K562 (cell line): ENCODE measurements around the gene IRAK3. TPM values are rescaled to one million over a fixed set of nuclear protein-coding genes. Genes with fewer than 3 reads are reported as not detected.

Experiments used
- ATAC-seq: fragments of 200-7000 bp; cut with Tn5 transposase; 3 replicates; pipeline ENCODE4 v1.9.1; 2020; ENCODE audit warnings: moderate library complexity
- BruUV-seq: library from RNA; stranded (reverse); fragments of 400-500 nt; replicated peaks from 2 replicates; lab custom pipeline; 2021; lab: Mats Ljungman, UMichigan
- CTCF ChIA-PET: fragments of 300-600 bp; formaldehyde crosslinking; extraction: SDS; loops from one replicate; lab custom pipeline; 2021; ENCODE audit warnings: low intra/inter-chr PET ratio; lab: Yijun Ruan, JAX
- POLR2A ChIA-PET: fragments of 300-600, 350-650 bp; sonication (Branson Sonifier 250); formaldehyde crosslinking; extraction: SDS; loops from one replicate; lab custom pipeline; 2021; ENCODE audit warnings: antibody characterized with exemption, inconsistent platforms; lab: Yijun Ruan, JAX
- DNase-seq, 4 experiments: peaks; one replicate each; pipeline versions ENCODE4 v3.0.0 to v3.0.0-alpha.2; 2011 to 2018; ENCODE audit warnings: low spot score in 3 of 4, mixed read lengths in 3 of 4; ENCODE audit errors: extremely low read depth in 1 of 4
- FAIRE-seq: peaks from 2 replicates; lab custom pipeline; 2011; peaks lifted over from hg19 to GRCh38; lab: Jason Lieb, UNC
- H2AFZ ChIP-seq: 2 replicates; pipeline ENCODE4 v1.6.0; 2011; ENCODE audit warnings: low read depth, low read length, control low read depth, inconsistent platforms
- H3K27ac ChIP-seq: fragments of 200-600 bp; 3 replicates; pipeline ENCODE4 v1.8.0; 2011; ENCODE audit warnings: low read depth, mild to moderate bottlenecking, control low read depth, inconsistent platforms, low read length, moderate library complexity, mixed read lengths; ENCODE audit errors: extremely low read depth
- H3K27me3 ChIP-seq, 2 experiments: fragments of 300-600 bp in 1 of 2; 2 replicates in 1 of 2; 3 replicates in 1 of 2; pipeline versions ENCODE4 v1.6.0 to v1.8.0; 2011; ENCODE audit warnings: inconsistent platforms in 2 of 2, low read length in 2 of 2, mild to moderate bottlenecking in 1 of 2, mixed read lengths in 1 of 2, moderate library complexity in 1 of 2; ENCODE audit not compliant: control insufficient read depth in 2 of 2, insufficient read depth in 2 of 2
- H3K36me3 ChIP-seq: fragments of 300-600 bp; 3 replicates; pipeline ENCODE4 v1.8.0; 2011; ENCODE audit warnings: mild to moderate bottlenecking, low read length, inconsistent platforms; ENCODE audit not compliant: control insufficient read depth, insufficient read depth
- H3K4me1 ChIP-seq, 2 experiments: fragments of 200-600 bp in 1 of 2; replicated peaks in 1 of 2; 2 replicates in 1 of 2; 3 replicates in 1 of 2; pipeline versions ENCODE4 v1.5.1 to v1.8.0; 2011; ENCODE audit warnings: inconsistent platforms in 2 of 2, low read length in 2 of 2, mild to moderate bottlenecking in 1 of 2, mixed read lengths in 1 of 2, moderate library complexity in 1 of 2; ENCODE audit not compliant: control insufficient read depth in 2 of 2, insufficient read depth in 2 of 2
- H3K4me2 ChIP-seq: 2 replicates; pipeline ENCODE4 v1.6.1; 2011; ENCODE audit warnings: low read length, control low read depth, inconsistent platforms, mixed read lengths; ENCODE audit not compliant: insufficient read depth
- H3K4me3 ChIP-seq: fragments of 200-600 bp; sonication (generic), shearing (Covaris generic); 2 replicates; pipeline ENCODE4 v1.5.1; 2016; ENCODE audit warnings: control low read depth, inconsistent platforms
- H3K79me2 ChIP-seq: fragments of 200-600 bp; 3 replicates; pipeline ENCODE4 v1.8.0; 2011; ENCODE audit warnings: low read length, inconsistent platforms; ENCODE audit not compliant: control insufficient read depth, insufficient read depth
- H3K9ac ChIP-seq, 2 experiments: 2 replicates each; pipeline versions ENCODE4 v1.6.0 to v1.6.1; 2011; ENCODE audit warnings: low read depth in 2 of 2, low read length in 2 of 2, control low read depth in 1 of 2, inconsistent platforms in 1 of 2, mild to moderate bottlenecking in 1 of 2, mixed read lengths in 1 of 2; ENCODE audit not compliant: insufficient read depth in 1 of 2
- H3K9me1 ChIP-seq: one replicate; pipeline ENCODE4 v1.6.0; 2011; ENCODE audit warnings: inconsistent platforms, mild to moderate bottlenecking, low read length, moderate library complexity; ENCODE audit not compliant: control insufficient read depth, insufficient read depth
- H3K9me3 ChIP-seq: replicated peaks from 2 replicates; pipeline ENCODE4 v1.5.1; 2011; ENCODE audit warnings: low read depth, low read length, inconsistent platforms; ENCODE audit not compliant: control insufficient read depth, insufficient read depth
- H4K20me1 ChIP-seq: replicated peaks from 2 replicates; pipeline ENCODE4 v1.6.1; 2011; ENCODE audit warnings: low read length, inconsistent platforms, mixed read lengths; ENCODE audit not compliant: control insufficient read depth, insufficient read depth
- E2F1 ChIP-seq: sonication (generic); formaldehyde crosslinking; IDR thresholded peaks from 2 replicates; pipeline ENCODE4 v1.8.1; 2023; ENCODE audit warnings: mild to moderate bottlenecking, missing genetic modification reagents, moderate library complexity
- HDAC1 ChIP-seq, 2 experiments: fragments of 450-650 bp; IDR thresholded peaks; 2 replicates each; pipeline ENCODE4 v1.6.1; 2016 to 2017; ENCODE audit warnings: inconsistent platforms in 1 of 2, mild to moderate bottlenecking in 1 of 2, moderate library complexity in 1 of 2
- MLX ChIP-seq, 2 experiments: fragments of 450-650 bp in 1 of 2; sonication (generic) in 1 of 2; formaldehyde crosslinking; conservative IDR thresholded peaks; 2 replicates each; pipeline versions ENCODE4 v1.4.0 to v1.8.1; 2020 to 2022; ENCODE audit warnings: mild to moderate bottlenecking in 1 of 2, missing genetic modification reagents in 1 of 2
- SMC3 ChIP-seq: conservative IDR thresholded peaks from 2 replicates; pipeline ENCODE4 v1.6.1; 2011; ENCODE audit warnings: low read depth, low read length, improper control_type of control experiment; ENCODE audit not compliant: insufficient read depth
- SRSF1 ChIP-seq: fragments of 200-400 bp; formaldehyde crosslinking; IDR thresholded peaks from 2 replicates; pipeline ENCODE4 v1.6.1; 2017; ENCODE audit warnings: mild to moderate bottlenecking, low read depth, low read length, moderate library complexity
- ZNF830 ChIP-seq: fragments of 250-450 bp; sonication (Bioruptor Pico); IDR thresholded peaks from 2 replicates; pipeline ENCODE4 v1.5.0; 2021; ENCODE audit warnings: mild to moderate bottlenecking
- in situ Hi-C: fragments of 300-500 bp; cut with MboI; formaldehyde crosslinking; loops from 4 replicates; pipeline ENCODE4 v1.15.0; 2018; ENCODE audit warnings: inconsistent platforms, mixed read lengths
- intact Hi-C: fragments of 100-400 bp; cut with micrococcal nuclease; formaldehyde crosslinking; loops from 2 replicates; pipeline ENCODE4 v1.14.2; 2022
- polyA plus RNA-seq, 8 experiments: library from polyadenylated mRNA; depleted of rRNA in 4 of 8; stranded (reverse) in 5 of 8; unstranded in 3 of 8; fragments of >200 nt; fragmentation: Nextera tagmentation in 2 of 8; fragmentation: Illumina TruSeq in 1 of 8; extraction: Ambion mirVana in 2 of 8; extraction: Trizol in 1 of 8; gene quantifications; 2 replicates each; pipeline versions ENCODE4 v1.2.1 to v1.2.3, GENCODE V29; 2011 to 2014; ENCODE audit warnings: inconsistent platforms in 1 of 8, missing spikeins in 1 of 8
- total RNA-seq, 7 experiments: library from RNA; depleted of rRNA in 6 of 7; stranded (reverse); fragments of >200 nt in 6 of 7; fragmentation: Illumina TruSeq in 2 of 7; extraction: Trizol in 2 of 7; gene quantifications; 2 replicates each; pipeline versions ENCODE4 v1.2.1 to v1.2.3, GENCODE V29; 2011 to 2021; ENCODE audit warnings: low replicate concordance in 1 of 7
- TF ChIP-seq, protein P1 (sequence below), 2 experiments: fragments of 450-650 bp in 1 of 2; sonication (generic) in 1 of 2; formaldehyde crosslinking in 1 of 2; IDR thresholded peaks; 2 replicates each; pipeline versions ENCODE4 v1.7.1 to v1.9.0; 2016 to 2022; ENCODE audit warnings: inconsistent platforms in 1 of 2, mild to moderate bottlenecking in 1 of 2, missing genetic modification reagents in 1 of 2

IRAK3 gene
- total and polyA plus RNA-seq, 9 of the 15 experiments (the other 6 are each of a cell fraction or from before 2014, with no cell fraction given) = 0.06 to 0.09 (median 0.07) TPM; not detected in 6

- TF ChIP-seq MLX (CRISPR knock-in tag; conservative IDR thresholded peaks at IDR 0.05) = no peak
Measured at GRCh38 chr12:66139328-66139727, 49.7 kb upstream of the IRAK3 start (continued).

DNA sequence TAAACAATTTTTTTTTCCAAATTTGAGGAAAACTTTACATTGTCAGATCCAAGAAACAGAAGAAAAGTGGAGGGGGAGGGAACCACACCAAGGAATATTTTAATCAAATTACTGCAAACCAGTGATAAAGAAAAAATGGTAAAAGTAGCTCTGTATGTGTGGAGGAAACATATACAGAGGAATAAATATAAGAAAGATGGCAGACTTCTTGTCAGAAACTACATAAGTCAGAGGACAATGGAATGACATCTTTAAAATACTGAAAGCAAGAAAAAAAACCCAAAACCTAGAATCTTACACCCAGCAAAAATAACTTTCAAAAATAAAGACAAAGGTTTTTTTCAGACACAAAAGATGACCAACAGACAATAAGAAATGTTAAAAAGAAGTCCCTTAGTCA, 48.3 kb upstream of the IRAK3 start:
- no peaks in the 10 kb centered on the region for H4K20me1 ChIP-seq
- H3K4me2 ChIP-seq = no peak overlapping the region
- POLR2A ChIA-PET = interaction anchor here (1.9 kb wide), 1 partner anchor 10 kb away, joined by 7 read pairs; the partner anchor contains the start of gene LLPH
- no peaks in the 10 kb centered on the region for H3K27me3 ChIP-seq
- no peaks in the 10 kb centered on the region for H3K9me1 ChIP-seq
- H3K4me1 ChIP-seq = no peaks in the 10 kb centered on the region
- FAIRE-seq (peak; percentile 63), ATAC-seq (no peak), DNase-seq (no peak)
- no peak overlapping the region for H2AFZ ChIP-seq
- no peak overlapping the region for H3K27ac ChIP-seq
- BruUV-seq = no TSS peak
- CTCF ChIA-PET = no interaction called here
- in situ Hi-C loops = no loop called here
- intact Hi-C loops = no loop called here
- H3K4me3 ChIP-seq = no peak overlapping the region
- H3K9ac ChIP-seq = no peak overlapping the region
- H3K36me3 ChIP-seq = peaks cover 37% of the 10 kb centered on the region
- H3K79me2 ChIP-seq = no peaks in the 10 kb centered on the region
- H3K9me3 ChIP-seq = peaks cover 13% of the 10 kb centered on the region
- TF ChIP-seq SRSF1 (no peak), E2F1 (no peak), ZNF830 (CRISPR knock-in tag) (no peak), HDAC1 (IDR thresholded peaks at IDR 0.05) (peak in 1 of 2 experiments; percentile 90; a peak in 2 of 4 replicates), SMC3 (no peak)
- TF ChIP-seq, protein P1, sequence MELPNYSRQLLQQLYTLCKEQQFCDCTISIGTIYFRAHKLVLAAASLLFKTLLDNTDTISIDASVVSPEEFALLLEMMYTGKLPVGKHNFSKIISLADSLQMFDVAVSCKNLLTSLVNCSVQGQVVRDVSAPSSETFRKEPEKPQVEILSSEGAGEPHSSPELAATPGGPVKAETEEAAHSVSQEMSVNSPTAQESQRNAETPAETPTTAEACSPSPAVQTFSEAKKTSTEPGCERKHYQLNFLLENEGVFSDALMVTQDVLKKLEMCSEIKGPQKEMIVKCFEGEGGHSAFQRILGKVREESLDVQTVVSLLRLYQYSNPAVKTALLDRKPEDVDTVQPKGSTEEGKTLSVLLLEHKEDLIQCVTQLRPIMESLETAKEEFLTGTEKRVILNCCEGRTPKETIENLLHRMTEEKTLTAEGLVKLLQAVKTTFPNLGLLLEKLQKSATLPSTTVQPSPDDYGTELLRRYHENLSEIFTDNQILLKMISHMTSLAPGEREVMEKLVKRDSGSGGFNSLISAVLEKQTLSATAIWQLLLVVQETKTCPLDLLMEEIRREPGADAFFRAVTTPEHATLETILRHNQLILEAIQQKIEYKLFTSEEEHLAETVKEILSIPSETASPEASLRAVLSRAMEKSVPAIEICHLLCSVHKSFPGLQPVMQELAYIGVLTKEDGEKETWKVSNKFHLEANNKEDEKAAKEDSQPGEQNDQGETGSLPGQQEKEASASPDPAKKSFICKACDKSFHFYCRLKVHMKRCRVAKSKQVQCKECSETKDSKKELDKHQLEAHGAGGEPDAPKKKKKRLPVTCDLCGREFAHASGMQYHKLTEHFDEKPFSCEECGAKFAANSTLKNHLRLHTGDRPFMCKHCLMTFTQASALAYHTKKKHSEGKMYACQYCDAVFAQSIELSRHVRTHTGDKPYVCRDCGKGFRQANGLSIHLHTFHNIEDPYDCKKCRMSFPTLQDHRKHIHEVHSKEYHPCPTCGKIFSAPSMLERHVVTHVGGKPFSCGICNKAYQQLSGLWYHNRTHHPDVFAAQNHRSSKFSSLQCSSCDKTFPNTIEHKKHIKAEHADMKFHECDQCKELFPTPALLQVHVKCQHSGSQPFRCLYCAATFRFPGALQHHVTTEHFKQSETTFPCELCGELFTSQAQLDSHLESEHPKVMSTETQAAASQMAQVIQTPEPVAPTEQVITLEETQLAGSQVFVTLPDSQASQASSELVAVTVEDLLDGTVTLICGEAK (IDR thresholded peaks at IDR 0.05) = no peak
- TF ChIP-seq, protein P1 (CRISPR knock-in tag; IDR thresholded peaks at IDR 0.05) = no peak
